Measurements from ENCODE around the gene GRPEL1. TPM values are rescaled to one million over a fixed set of nuclear protein-coding genes. Genes with fewer than 3 reads are reported as not detected.
A peak's percentile ranks its signal among the peaks of the same experiment; 100 is the strongest.
"Not testable (repeated sequence)": the region's sequence is repeated elsewhere in the genome, so short reads cannot be mapped to it uniquely, and the experiment has no call there.

Gene GRPEL1
- total and polyA plus RNA-seq, 9 of the 15 experiments (the other 6 are each of a cell fraction or from before 2014, with no cell fraction given), result 43.4 to 192 (median 86.6) TPM

- TF ChIP-seq, protein P1, sequence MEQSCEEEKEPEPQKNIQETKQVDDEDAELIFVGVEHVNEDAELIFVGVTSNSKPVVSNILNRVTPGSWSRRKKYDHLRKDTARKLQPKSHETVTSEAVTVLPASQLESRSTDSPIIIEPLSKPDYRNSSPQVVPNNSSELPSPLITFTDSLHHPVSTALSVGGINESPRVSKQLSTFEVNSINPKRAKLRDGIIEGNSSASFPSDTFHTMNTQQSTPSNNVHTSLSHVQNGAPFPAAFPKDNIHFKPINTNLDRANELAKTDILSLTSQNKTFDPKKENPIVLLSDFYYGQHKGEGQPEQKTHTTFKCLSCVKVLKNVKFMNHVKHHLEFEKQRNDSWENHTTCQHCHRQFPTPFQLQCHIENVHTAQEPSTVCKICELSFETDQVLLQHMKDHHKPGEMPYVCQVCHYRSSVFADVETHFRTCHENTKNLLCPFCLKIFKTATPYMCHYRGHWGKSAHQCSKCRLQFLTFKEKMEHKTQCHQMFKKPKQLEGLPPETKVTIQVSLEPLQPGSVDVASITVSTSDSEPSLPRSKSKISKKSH (CRISPR knock-in tag; IDR thresholded peaks at IDR 0.05), result 0 out of 2 replicates have a peak, but pooled peaks have one; percentile 53
- no peak for TF ChIP-seq GTF2A2 (tag; IDR thresholded peaks at IDR 0.05)
Measured at GRCh38 chr4:7086384-7086783, 18.5 kb upstream of the GRPEL1 start (continued).

- FAIRE-seq; H3K9me1 ChIP-seq (ENCODE audit: control insufficient read depth, insufficient read depth, low read length); H3K79me2 ChIP-seq (ENCODE audit: control insufficient read depth, insufficient read depth, low read length); H4K20me1 ChIP-seq (replicated peaks; ENCODE audit: control insufficient read depth, insufficient read depth, low read length); BruUV-seq (replicated peaks); H3K36me3 ChIP-seq (ENCODE audit: control insufficient read depth, insufficient read depth, low read length); H3K27me3 ChIP-seq (ENCODE audit: control insufficient read depth in 2 of 2, insufficient read depth in 2 of 2, low read length in 2 of 2); H3K4me3 ChIP-seq; in situ Hi-C loops (cut with MboI); H3K9me3 ChIP-seq (replicated peaks; ENCODE audit: control insufficient read depth, insufficient read depth, low read depth, low read length); TF ChIP-seq NR2C2 (CRISPR knock-in tag; IDR thresholded peaks at IDR 0.05): not testable (repeated sequence)
- 7% methylated on average over 9 of the region's 9 CpGs for WGBS (ENCODE audit: insufficient coverage, low coverage, missing lambda C conversion rate)
- ATAC-seq, result peak; percentile 52
- CTCF ChIA-PET (ENCODE audit: low intra/inter-chr PET ratio), result interaction anchor here (0.7 kb wide), 1 partner anchor 208 kb away, joined by 3 read pairs; no protein-coding TSS in a partner anchor
- POLR2A ChIA-PET, result interaction anchor here (0.6 to 1.9 kb wide), 4 partner anchors 9 to 443 kb away, joined by 3 to 8 read pairs (median 4); no protein-coding TSS in a partner anchor
- intact Hi-C loops (cut with micrococcal nuclease), result loop anchor here (5.0 kb wide), 2 partner anchors 97 to 192 kb away; no protein-coding TSS in a partner anchor
- Histone ChIP-seq H2AFZ (ENCODE audit: low read depth, low read length) (peak overlapping the region; percentile 92), H3K4me1 (replicated peaks in 1 of 2; ENCODE audit: control insufficient read depth in 2 of 2, insufficient read depth in 2 of 2, low read length in 2 of 2) (peaks cover 11 to 15% of the 10 kb centered on the region in 2 experiments; a peak in 4 of 5 replicates), H3K9ac (ENCODE audit: insufficient read depth in 1 of 2, low read depth in 2 of 2, low read length in 2 of 2) (peak overlapping the region in 1 of 2 experiments; percentile 25; a peak in 3 of 4 replicates), H3K27ac (ENCODE audit: extremely low read depth, low read depth, low read length) (peak overlapping the region; percentile 33; the same call in 1 of the 3 replicates), H3K4me2 (ENCODE audit: insufficient read depth, low read length) (peak overlapping the region; percentile 39; the same call in 1 of the 2 replicates)
- peak in 1 of 4 experiments; percentile 48 for DNase-seq (ENCODE audit: extremely low read depth in 1 of 4, low spot score in 3 of 4)
- TF ChIP-seq VEZF1 (CRISPR knock-in tag; IDR thresholded peaks at IDR 0.05) (peak; percentile 41), ELF1 (tag; IDR thresholded peaks at IDR 0.05) (0 out of 2 replicates have a peak, but pooled peaks have one; percentile 17), ZNF644 (tag; IDR thresholded peaks at IDR 0.05; ENCODE audit: low read depth) (0 out of 2 replicates have a peak, but pooled peaks have one; percentile 23), NR2C2 (tag; IDR thresholded peaks at IDR 0.05) (peak; percentile 43; the same call in 1 of the 2 replicates), ESRRA (IDR thresholded peaks at IDR 0.05; ENCODE audit: borderline replicate concordance, low read depth) (peak; percentile 85), YY1 (IDR thresholded peaks at IDR 0.05; ENCODE audit: borderline replicate concordance in 1 of 3, control insufficient read depth in 1 of 3, extremely low read depth in 1 of 3, insufficient read depth in 3 of 3, insufficient read length in 1 of 3, insufficient replicate concordance in 2 of 3, low read depth in 1 of 3, low read length in 2 of 3) (peak in 2 of 3 experiments; percentile 38 to 78), SRF (CRISPR knock-in tag; IDR thresholded peaks at IDR 0.05) (peak in 1 of 2 experiments; percentile 93; a peak in 2 of 4 replicates), ZNF584 (CRISPR knock-in tag; IDR thresholded peaks at IDR 0.05; ENCODE audit: low read depth) (0 out of 2 replicates have a peak, but pooled peaks have one; percentile 42), CREB3 (tag; conservative IDR thresholded peaks at IDR 0.05; ENCODE audit: low read depth) (0 out of 2 replicates have a peak, but pooled peaks have one; percentile 24), ZNF766 (CRISPR knock-in tag; conservative IDR thresholded peaks at IDR 0.05) (0 out of 2 replicates have a peak, but pooled peaks have one; percentile 32), ZNF175 (CRISPR knock-in tag; IDR thresholded peaks at IDR 0.05; ENCODE audit: low read depth) (peak; percentile 54; the same call in 1 of the 2 replicates)
Measured at GRCh38 chr4:7084564-7084961, 16.7 kb upstream of the GRPEL1 start.

All from K562 (cell line).